ENCODE results near the gene ADGRE2.

Gene ADGRE2

DNA sequence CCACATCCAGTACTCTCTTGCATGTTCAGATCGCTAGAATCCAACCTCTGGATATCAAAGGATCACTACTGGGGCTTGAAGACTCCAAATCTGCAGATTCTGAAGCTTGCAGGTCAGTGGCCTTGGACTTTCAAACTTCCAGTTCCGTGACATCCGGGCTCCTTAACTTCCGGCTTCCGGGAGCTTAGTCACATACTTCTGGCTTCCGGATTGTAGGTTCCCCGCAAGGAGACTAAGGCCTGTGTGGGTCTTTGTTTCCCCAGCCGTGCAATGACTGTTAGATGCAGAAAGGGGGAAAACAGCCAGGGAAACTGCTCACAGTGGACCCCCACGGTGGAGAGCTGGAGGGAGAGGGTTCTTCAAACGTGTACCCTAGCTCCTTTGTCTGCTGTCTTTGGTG lies 47.2 kb downstream of the ADGRE2 start:
- no peak for DNase-seq

DNA sequence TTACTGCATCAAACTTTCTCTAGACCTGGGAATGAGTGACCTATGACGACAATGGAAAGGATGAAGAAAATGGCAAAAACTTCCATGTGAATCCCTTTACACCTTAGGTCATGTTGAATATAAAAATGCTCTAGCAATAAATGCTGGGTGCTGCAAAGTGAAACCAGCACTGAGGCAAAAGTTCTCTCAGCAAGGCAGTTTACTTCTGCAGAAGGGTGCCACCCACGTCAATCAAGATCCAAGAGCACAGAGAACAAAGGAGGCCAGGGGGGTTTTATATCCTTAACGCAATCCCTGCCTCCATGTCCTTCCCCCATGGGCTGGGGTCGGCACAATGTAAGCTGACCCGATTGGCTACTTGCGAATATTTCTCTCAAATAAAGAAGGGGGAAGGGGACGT lies 49.8 kb downstream of the ADGRE2 start:
- no peak for DNase-seq

DNA sequence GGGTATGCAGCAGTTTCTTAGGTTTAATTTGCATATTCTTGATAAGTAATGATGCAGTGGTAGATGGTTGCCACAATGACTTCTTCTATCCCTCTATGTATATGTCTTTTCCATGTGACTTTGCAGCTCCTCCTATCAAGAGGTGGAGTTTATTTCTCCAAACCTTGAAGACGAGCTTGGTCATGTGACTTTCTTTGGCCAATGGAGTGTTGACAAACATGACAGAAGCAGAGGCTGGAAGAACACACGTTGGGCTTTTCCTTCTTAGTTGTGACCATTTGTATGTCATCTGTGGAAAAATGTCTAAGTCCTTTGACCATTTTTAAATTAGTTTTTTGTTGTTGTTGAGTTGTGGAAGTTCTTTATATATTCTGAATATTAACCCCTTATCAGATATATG lies 56.2 kb downstream of the ADGRE2 start:
- DNase-seq: no peak

DNA sequence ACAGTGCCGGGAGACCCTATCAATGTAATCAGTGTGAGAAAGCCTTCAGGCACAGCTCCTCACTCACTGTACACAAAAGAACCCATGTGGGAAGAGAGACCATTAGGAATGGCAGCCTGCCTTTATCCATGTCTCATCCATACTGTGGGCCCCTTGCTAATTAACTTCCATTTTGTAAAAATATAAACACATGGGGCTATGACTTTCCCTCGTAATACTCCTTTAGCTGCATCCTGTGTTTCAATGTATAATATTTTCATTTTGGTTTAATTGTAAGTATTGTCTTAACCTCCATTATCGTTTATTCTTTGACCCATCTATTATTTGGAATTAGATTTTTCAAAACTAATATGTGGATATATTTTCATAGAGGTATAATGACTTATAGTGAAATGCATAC lies 59.2 kb downstream of the ADGRE2 start:
- no peak for DNase-seq

DNA sequence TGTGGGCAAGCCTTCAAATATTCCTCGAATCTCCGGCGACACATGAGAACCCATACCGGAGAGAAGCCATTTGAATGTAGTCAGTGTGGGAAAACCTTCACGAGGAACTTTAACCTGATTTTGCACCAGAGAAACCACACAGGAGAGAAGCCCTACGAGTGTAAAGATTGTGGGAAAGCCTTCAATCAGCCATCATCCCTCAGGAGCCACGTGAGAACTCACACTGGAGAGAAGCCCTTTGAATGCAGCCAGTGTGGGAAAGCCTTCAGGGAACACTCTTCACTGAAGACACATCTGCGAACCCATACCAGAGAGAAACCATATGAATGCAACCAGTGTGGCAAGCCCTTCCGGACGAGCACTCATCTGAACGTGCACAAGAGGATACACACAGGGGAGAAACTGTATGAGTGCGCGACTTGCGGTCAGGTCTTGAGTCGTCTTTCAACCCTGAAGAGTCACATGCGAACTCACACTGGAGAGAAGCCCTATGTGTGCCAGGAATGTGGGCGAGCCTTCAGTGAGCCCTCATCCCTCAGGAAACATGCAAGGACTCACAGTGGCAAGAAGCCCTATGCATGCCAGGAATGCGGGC lies 59.7 kb downstream of the ADGRE2 start:
- DNase-seq: no peak

DNA sequence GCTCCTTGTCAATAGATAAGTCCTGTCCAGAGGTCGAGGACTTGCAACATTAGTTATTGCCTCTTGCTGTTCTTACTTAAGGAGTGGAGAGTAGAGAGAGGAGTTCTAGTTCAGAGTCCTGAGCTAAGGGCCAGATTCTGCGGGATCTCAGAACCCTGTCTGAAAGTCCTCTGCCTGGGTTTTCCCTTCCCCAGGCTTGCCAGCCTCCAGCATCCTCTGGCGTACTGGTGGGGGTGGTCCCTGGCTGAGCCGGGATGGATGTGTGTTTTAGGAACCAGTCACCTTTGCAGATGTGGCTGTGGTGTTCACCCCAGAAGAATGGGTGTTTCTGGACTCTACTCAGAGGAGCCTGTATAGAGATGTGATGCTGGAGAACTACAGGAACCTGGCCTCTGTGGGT lies 62.5 kb downstream of the ADGRE2 start:
- no peak for DNase-seq

DNA sequence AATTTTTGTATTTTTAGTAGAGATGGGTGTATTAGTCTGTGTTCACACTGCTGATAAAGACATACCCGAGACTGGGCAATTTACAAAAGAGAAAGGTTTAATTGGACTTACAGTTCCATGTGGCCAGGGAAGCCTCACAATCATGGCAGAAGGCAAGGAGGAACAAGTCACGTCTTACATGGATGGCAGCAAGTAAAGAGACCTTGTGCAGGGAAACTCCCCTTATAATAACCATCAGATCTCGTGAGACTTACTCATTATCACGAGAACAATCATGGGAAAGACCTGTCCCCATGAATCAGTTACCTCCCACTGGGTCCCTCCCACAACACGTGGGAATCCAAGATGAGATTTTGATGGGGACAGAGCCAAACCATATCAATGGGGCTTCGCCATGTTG lies 73.9 kb downstream of the ADGRE2 start:
- DNase-seq: no peak

DNA sequence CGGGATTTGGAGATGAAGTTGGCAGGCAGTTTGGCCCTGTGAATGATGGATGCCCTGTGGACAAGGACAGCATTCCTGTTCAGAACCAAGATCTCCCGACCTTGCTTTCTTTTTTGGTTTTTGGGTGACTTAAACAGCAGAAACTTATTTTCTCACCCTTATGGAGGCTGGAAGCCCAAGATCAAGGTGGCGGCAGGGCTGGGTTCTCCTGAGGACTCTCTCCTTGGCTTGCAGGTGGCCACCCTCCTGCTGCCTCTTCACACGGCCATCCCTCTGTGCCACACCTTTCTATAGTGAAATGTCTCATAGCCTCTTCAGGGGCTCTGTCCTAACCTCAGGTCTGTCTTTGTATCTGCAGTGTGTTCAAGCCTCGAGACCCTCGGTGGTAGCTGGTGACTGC lies 74.5 kb downstream of the ADGRE2 start:
- no peak for DNase-seq

DNA sequence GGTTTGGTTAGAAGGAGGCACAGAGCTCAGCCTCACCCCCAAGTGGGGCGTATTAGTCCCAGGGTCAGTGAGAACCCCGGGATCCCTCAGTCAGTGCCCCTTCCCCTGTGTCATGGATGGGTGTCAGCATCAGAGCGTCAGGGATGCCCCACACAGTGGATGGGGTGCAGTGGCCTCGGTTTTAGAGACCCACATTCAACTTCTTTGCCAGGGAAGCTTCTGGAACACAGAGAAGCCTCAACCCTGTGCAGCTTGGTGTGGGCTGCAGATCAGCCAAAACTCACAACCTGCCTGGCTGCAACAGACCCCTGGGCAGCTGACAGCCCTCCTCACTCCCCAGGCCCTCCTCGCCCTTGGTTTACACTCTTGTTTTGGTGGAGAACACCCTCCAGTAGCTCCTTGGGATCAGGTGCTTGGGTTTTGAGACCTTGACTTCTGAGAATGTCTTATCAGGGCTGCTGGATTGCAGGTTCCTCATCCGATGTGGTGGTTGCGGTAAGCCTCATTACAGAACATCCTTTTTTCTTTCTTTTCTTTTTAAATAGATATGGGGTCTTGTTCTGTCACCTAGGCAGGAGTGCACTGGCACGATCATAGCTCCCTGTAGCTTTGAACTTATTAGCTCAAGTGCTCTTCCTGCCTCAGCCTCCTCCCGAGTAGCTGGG lies 77.5 kb downstream of the ADGRE2 start:
- DNase-seq: no peak

DNA sequence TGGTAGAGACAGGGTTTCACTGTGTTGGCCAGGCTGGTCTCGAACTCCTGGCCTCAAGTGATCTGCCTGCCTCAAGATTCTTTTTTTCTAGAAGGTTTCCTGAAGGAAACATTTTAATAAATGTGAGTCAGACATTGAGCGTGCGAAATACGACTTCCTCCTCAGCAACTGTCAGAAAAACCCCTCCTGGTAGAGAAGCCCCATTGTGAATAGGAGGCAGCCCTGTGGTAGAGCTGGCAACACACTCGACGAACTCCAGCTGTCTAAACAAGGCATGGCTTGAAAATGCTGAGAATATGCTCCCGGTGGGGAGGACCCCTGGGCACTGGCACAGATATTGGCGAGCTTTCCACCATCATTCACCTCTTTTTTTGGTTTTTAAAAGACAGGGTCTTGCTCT lies 78.7 kb downstream of the ADGRE2 start:
- no peak for DNase-seq

DNA sequence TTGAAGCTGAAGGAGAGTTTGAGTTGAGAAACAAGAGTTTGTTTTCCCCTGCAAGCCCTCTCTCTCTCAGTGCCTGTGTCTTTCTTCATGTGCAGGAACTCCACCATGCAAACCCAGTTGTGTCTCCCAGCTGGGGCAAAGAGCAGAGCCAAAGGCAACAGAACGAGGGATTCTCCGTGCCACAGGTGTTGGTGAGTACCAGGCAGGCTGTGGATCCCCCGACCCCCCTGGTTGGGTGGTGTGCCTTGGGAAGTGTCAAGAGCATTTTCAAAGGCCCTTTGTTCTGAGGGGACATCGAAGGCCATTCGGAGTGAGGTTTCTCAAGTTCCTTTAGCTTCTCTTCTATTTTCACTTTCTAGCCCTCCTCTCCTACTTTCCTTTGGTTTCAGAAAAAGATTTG lies 82.9 kb downstream of the ADGRE2 start:
- DNase-seq: no peak

DNA sequence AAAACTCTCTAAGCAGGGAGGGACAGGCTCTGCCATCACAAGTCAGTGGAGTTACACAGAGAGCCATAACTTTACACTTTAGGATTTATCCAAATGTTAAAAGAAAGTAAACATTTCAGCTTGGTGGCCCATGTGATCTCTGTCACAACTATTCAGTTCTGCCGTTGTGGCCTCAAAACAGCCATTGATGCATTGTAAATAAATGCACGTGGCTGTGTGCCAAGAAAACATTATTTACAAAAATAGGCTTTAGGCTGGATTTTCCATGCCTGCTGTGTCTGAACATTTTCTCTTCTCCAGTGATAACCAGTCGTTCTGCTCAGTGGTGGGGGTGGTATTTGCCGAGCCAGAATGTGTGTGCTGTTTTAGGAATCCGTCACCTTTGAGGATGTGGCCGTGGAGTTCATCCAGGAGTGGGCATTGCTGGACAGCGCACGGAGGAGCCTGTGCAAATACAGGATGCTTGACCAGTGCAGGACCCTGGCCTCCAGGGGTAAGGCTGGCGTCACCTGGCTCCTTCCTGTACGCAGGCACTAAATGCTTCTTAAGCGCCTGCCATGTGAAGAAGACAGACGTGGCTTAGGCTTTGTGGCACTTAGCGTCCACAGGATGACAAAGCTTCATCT lies 83.6 kb downstream of the ADGRE2 start:
- DNase-seq: no peak

DNA sequence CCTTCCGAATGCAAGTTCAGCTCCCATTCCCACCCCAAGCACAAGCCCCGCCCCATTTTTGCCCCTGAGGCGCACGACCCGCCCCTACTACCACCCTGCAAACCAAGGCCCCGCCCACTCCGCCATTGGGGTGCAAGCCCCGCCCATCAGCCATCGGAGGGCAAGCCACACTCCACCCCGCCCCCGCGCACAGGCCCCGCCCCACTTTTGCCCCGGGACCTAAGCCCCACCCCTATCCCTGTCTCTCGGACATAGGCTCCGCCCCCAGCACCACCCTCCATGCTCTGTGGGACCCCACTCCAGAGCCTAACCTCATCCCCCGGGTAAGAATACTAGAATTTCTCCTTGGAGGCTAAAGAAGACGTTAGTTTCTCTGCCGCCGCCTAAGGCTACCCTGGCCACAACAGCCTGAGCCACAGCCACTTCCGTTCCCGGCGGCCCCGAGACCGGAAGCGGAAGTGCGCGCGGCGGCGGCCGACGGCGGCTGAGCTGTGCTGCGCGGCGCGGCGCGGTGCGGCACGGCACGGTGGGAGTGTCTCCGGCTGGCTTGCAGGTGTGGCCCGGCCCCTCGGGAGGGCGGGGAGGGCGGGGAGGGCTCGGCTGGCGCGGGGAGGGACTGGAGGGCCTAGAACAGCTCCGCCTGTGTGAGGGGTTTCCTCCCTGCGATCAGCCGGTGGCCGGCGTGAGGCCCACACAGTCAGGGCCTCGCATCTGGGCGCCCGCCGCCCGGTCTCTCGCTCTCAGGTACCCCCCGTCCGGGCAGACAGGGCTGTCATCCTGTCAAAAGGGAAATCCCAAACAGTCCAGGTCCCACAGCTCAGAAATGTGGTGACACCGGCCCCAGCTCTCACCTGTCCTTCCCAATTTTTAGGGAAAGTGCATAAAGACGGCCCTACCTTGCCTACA lies 88.5 kb downstream of the ADGRE2 start, which contains the start of gene ZNF333:
TSS of gene ZNF333 (plus strand) at position 451 of the 906 bp plus-strand sequence. CDS start 3,444 bp downstream, outside the sequence.
- peak; percentile 100 for DNase-seq

DNA sequence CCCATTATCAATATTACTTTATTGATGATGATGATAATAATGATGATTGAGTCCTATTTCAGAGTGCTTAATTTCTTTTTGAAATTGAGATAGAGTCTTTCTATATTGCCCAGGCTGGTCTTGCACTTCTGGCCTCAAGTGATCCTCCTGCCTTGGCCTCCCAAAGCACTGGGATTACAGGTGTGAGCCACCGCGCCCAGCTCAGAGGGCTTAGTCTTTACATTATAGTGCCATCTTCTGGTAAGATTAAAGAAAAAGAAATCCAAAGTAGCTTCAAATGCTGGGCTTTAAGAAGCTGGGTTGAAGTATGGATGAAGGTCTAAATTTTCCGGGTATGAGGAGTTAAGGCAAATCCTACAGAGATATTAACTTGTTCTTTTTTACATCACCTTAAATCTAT lies 91.9 kb downstream of the ADGRE2 start:
- DNase-seq: no peak

DNA sequence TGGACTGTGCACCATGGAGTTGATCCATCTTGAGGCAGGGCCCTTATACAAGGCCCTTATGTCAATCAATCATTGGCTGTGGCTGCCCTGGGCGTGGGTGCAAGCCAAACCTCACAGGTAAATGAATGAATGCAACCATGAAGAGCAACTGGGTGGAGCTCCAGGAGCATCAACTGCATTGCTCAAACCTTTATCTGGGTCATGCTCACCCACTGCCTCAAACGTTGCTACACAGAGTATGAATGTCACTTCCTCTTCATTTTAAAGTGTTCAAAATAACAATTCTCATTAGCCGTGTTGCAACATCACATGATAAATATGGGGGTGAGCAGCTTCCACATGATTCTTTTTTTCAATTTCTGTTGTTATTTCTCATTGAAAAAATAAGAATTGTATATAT lies 94.9 kb downstream of the ADGRE2 start:
- DNase-seq: no peak
